Endothelial cell of umbilical vein (primary cell): ENCODE measurements around the gene MEGF10. TPM values are rescaled to one million over a fixed set of nuclear protein-coding genes. Genes with fewer than 3 reads are reported as not detected.

Source experiments
- BruUV-seq: library from RNA; stranded (reverse); fragments of 400-500 nt; replicated peaks from 2 replicates; lab custom pipeline; 2021; lab: Mats Ljungman, UMichigan
- CTCF ChIA-PET: fragments of 300-600, 350-600 bp; sonication (Branson Sonifier 250); formaldehyde crosslinking; loops from one replicate; lab custom pipeline; 2021; ENCODE audit warnings: antibody characterized with exemption, inconsistent platforms; lab: Charles Lee
- POLR2A ChIA-PET: fragments of 300-600, 350-600 bp; sonication (Branson Sonifier 250); formaldehyde crosslinking; loops from one replicate; lab custom pipeline; 2021; ENCODE audit warnings: antibody characterized with exemption, inconsistent platforms; lab: Charles Lee
- DNase-seq: peaks from one replicate; pipeline ENCODE4 v3.0.0-alpha.2; 2011; ENCODE audit warnings: low read depth, low spot score
- FAIRE-seq: peaks from 2 replicates; lab custom pipeline; 2011; peaks lifted over from hg19 to GRCh38; lab: Jason Lieb, UNC
- H2AFZ ChIP-seq: 2 replicates; pipeline ENCODE4 v1.6.0; 2012; ENCODE audit warnings: low read depth, low read length, control low read depth, inconsistent platforms
- H3K27ac ChIP-seq: 2 replicates; pipeline ENCODE4 v1.5.1; 2011; ENCODE audit warnings: low read depth, mild to moderate bottlenecking, control low read depth, low read length, moderate library complexity; ENCODE audit not compliant: insufficient read depth
- H3K27me3 ChIP-seq, 2 experiments: 2 replicates each; pipeline versions ENCODE4 v1.6.0 to v1.6.1; 2011; ENCODE audit warnings: low read length in 2 of 2, mixed read lengths in 1 of 2; ENCODE audit not compliant: control insufficient read depth in 2 of 2, insufficient read depth in 2 of 2
- H3K36me3 ChIP-seq, 2 experiments: 2 replicates in 1 of 2; 3 replicates in 1 of 2; pipeline ENCODE4 v1.5.1; 2011; ENCODE audit warnings: low read length in 2 of 2, mild to moderate bottlenecking in 1 of 2, moderate library complexity in 1 of 2; ENCODE audit not compliant: control insufficient read depth in 2 of 2, insufficient read depth in 2 of 2; ENCODE audit errors: extremely low read depth in 1 of 2
- H3K4me1 ChIP-seq: 3 replicates; pipeline ENCODE4 v1.5.1; 2011; ENCODE audit warnings: mild to moderate bottlenecking, low read length; ENCODE audit not compliant: control insufficient read depth, insufficient read depth; ENCODE audit errors: extremely low read depth
- H3K4me2 ChIP-seq: 2 replicates; pipeline ENCODE4 v1.6.1; 2011; ENCODE audit warnings: low read length, control low read depth, mixed read lengths; ENCODE audit not compliant: insufficient read depth
- H3K4me3 ChIP-seq, 3 experiments: fragments of 200-600 bp in 1 of 3; sonication (generic), shearing (Covaris generic) in 1 of 3; replicated peaks in 1 of 3; 2 replicates each; pipeline ENCODE4 v1.5.1; 2011 to 2016; ENCODE audit warnings: control low read depth in 3 of 3, low read length in 3 of 3, mild to moderate bottlenecking in 2 of 3, inconsistent platforms in 1 of 3, low read depth in 1 of 3, moderate library complexity in 1 of 3; ENCODE audit not compliant: insufficient read depth in 1 of 3
- H3K79me2 ChIP-seq: 2 replicates; pipeline ENCODE4 v1.6.0; 2012; ENCODE audit warnings: low read length, inconsistent platforms; ENCODE audit not compliant: control insufficient read depth, insufficient read depth
- H3K9ac ChIP-seq: replicated peaks from 2 replicates; pipeline ENCODE3; 2011; ENCODE audit warnings: low read length, control low read depth; ENCODE audit not compliant: insufficient read depth; ENCODE audit errors: extremely low read depth
- H3K9me1 ChIP-seq: replicated peaks from 3 replicates; pipeline ENCODE4 v1.6.0; 2011; ENCODE audit warnings: mild to moderate bottlenecking, low read length; ENCODE audit not compliant: control insufficient read depth, insufficient read depth; ENCODE audit errors: extremely low read depth
- H3K9me3 ChIP-seq: replicated peaks from 2 replicates; pipeline ENCODE4 v1.5.1; 2012; ENCODE audit warnings: low read length, inconsistent platforms; ENCODE audit not compliant: control insufficient read depth, insufficient read depth
- H4K20me1 ChIP-seq: replicated peaks from 2 replicates; pipeline ENCODE3; 2011; ENCODE audit warnings: mild to moderate bottlenecking, low read length; ENCODE audit not compliant: control insufficient read depth, insufficient read depth; ENCODE audit errors: extremely low read depth
- EZH2 ChIP-seq: IDR thresholded peaks from 2 replicates; pipeline ENCODE4 v1.6.1; 2012; ENCODE audit warnings: borderline replicate concordance, low read depth, mild to moderate bottlenecking, moderate library complexity, low read length, inconsistent platforms; ENCODE audit not compliant: severe bottlenecking
- FOS ChIP-seq: IDR thresholded peaks from 2 replicates; pipeline ENCODE4 v1.6.1; 2011; ENCODE audit warnings: mild to moderate bottlenecking, low read length, moderate library complexity, borderline replicate concordance; ENCODE audit not compliant: insufficient read depth
- GATA2 ChIP-seq: IDR thresholded peaks from 2 replicates; pipeline ENCODE4 v1.7.0; 2011; ENCODE audit warnings: low read depth, mild to moderate bottlenecking, moderate library complexity, mixed read lengths, low read length; ENCODE audit not compliant: insufficient read length, insufficient read depth
- JUN ChIP-seq: IDR thresholded peaks from 2 replicates; pipeline ENCODE4 v1.6.1; 2011; ENCODE audit warnings: borderline replicate concordance, low read depth; ENCODE audit not compliant: insufficient read length, insufficient read depth
- MYC ChIP-seq: IDR thresholded peaks from one replicate; pipeline ENCODE4 v1.6.1; 2011; ENCODE audit warnings: mild to moderate bottlenecking, low read depth, low read length
- POLR2A ChIP-seq: IDR thresholded peaks from 2 replicates; pipeline ENCODE4 v1.6.1; 2012; ENCODE audit warnings: low read depth, mild to moderate bottlenecking, control low read depth, low read length
- POLR2AphosphoS5 ChIP-seq: IDR thresholded peaks from 2 replicates; pipeline ENCODE4 v1.6.1; 2012; ENCODE audit warnings: low read depth, mild to moderate bottlenecking, control low read depth, low read length, moderate library complexity; ENCODE audit not compliant: insufficient read depth
- dilution Hi-C: fragments of 300-500 bp; cut with MboI; formaldehyde crosslinking; loops from one replicate; pipeline ENCODE4 v1.15.0; 2019; ENCODE audit warnings: low sequenced_read_pairs; ENCODE audit not compliant: extremely low pct_ligation_motif_present
- intact Hi-C: fragments of 100-400 bp; cut with micrococcal nuclease; formaldehyde crosslinking; loops from one replicate; pipeline ENCODE4 v1.10.0; 2022
- polyA plus RNA-seq, 4 experiments: library from polyadenylated mRNA; depleted of rRNA in 3 of 4; stranded (reverse) in 3 of 4; unstranded in 1 of 4; fragments of >200 nt; gene quantifications; 2 replicates each; pipeline versions ENCODE4 v1.2.1 to v1.2.3, GENCODE V29; 2011 to 2012; ENCODE audit warnings: missing spikeins in 1 of 4
- total RNA-seq: library from RNA; stranded (reverse); gene quantifications from 2 replicates; pipeline ENCODE4 v1.2.3, GENCODE V29; 2021
- TF ChIP-seq, protein P1 (sequence below): IDR thresholded peaks from 2 replicates; pipeline ENCODE4 v1.6.1; 2011; ENCODE audit not compliant: insufficient read depth, insufficient read length
- TF ChIP-seq, protein P2 (sequence below), 2 donors: IDR thresholded peaks; 1 replicate in 1 of 2; 2 replicates in 1 of 2; pipeline ENCODE4 v1.5.1; 2011; ENCODE audit warnings: low read length in 2 of 2, mild to moderate bottlenecking in 2 of 2, moderate library complexity in 2 of 2, control low read depth in 1 of 2, inconsistent platforms in 1 of 2, low read depth in 1 of 2; ENCODE audit not compliant: insufficient read depth in 1 of 2; ENCODE audit errors: extremely low read depth in 1 of 2

MEGF10 gene
- total and polyA plus RNA-seq, 2 donors (not counting 3 experiments of a cell fraction or from before 2014, with no cell fraction given), result 0.30 to 1.00 TPM

DNA sequence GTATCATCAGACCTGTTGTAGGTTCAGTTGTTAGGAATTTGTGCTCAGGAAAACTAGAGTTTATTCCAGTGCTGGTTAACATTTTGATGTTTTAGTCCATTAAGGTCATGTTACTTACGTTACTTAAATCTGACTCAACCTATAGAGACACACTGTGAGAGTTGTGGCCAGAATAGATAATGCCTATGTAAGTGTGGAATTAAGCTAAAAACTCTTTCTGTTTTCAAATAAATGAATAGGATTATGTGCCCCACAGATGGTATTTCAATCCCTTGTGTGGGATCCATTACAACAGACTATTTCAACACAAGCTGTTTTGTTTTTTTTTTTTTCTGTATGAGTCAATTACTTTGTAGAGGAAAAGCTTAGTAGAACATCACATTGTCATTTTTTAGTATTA is 68.1 kb downstream of the MEGF10 start:
- Histone ChIP-seq H3K36me3 (no peaks in the 10 kb centered on the region), H3K27ac (no peak overlapping the region), H3K79me2 (no peaks in the 10 kb centered on the region), H3K4me2 (peak overlapping the region; percentile 41), H3K4me3 (no peak overlapping the region), H3K27me3 (peaks cover 0 to 10% of the 10 kb centered on the region in 2 experiments), H3K9ac (no peak overlapping the region), H3K9me1 (no peaks in the 10 kb centered on the region), H3K4me1 (peaks cover 8% of the 10 kb centered on the region), H3K9me3 (no peaks in the 10 kb centered on the region), H2AFZ (no peak overlapping the region), H4K20me1 (no peaks in the 10 kb centered on the region)
- FAIRE-seq (no peak), DNase-seq (no peak)
- BruUV-seq, result no TSS peak
- TF ChIP-seq MYC, result no peak
- TF ChIP-seq FOS, result no peak
- TF ChIP-seq POLR2A, result no peak
- TF ChIP-seq, protein P1, sequence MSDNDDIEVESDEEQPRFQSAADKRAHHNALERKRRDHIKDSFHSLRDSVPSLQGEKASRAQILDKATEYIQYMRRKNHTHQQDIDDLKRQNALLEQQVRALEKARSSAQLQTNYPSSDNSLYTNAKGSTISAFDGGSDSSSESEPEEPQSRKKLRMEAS, result no peak
- intact Hi-C loops, result no loop called here
- ChIA-PET POLR2A (no interaction called here), CTCF (interaction anchor here (0.6 to 0.8 kb wide), 5 partner anchors 16 to 1870 kb away, joined by 3 to 4 read pairs (median 3); no protein-coding TSS in a partner anchor)
- dilution Hi-C loops, result no loop called here

DNA sequence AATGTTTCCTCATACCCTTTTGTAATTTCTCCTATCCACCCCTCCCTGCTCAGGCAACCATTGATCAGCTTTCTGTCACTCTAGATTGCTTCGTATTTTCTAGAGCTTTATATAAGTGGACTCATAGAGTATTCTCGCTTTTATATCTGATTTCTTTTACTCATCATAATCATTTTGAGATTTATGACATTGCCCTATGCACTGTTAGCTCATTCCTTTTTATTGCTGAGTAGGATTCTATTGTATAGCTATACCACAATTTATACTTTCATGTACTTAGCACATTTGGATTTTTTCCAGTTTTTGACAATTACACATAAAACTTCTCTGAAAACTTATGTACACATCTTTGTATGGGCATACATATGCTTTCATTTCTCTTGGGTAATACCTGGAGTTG is 68.9 kb downstream of the MEGF10 start:
- Histone ChIP-seq H3K4me1 (peaks cover 8% of the 10 kb centered on the region), H4K20me1 (no peaks in the 10 kb centered on the region), H3K4me3 (no peak overlapping the region), H3K9me1 (no peaks in the 10 kb centered on the region), H3K27me3 (peaks cover 0 to 8% of the 10 kb centered on the region in 2 experiments), H3K9me3 (no peaks in the 10 kb centered on the region), H2AFZ (no peak overlapping the region), H3K27ac (no peak overlapping the region), H3K4me2 (no peak overlapping the region), H3K36me3 (no peaks in the 10 kb centered on the region), H3K79me2 (no peaks in the 10 kb centered on the region), H3K9ac (no peak overlapping the region)
- no peak for DNase-seq
- dilution Hi-C loops, result no loop called here
- no TSS peak for BruUV-seq
- TF ChIP-seq, protein P1, result no peak
- TF ChIP-seq FOS, result no peak
- TF ChIP-seq POLR2AphosphoS5, result no peak
- TF ChIP-seq EZH2, result no peak
- TF ChIP-seq POLR2A, result no peak
- TF ChIP-seq GATA2, result no peak
- TF ChIP-seq MYC, result no peak
- TF ChIP-seq, protein P2, sequence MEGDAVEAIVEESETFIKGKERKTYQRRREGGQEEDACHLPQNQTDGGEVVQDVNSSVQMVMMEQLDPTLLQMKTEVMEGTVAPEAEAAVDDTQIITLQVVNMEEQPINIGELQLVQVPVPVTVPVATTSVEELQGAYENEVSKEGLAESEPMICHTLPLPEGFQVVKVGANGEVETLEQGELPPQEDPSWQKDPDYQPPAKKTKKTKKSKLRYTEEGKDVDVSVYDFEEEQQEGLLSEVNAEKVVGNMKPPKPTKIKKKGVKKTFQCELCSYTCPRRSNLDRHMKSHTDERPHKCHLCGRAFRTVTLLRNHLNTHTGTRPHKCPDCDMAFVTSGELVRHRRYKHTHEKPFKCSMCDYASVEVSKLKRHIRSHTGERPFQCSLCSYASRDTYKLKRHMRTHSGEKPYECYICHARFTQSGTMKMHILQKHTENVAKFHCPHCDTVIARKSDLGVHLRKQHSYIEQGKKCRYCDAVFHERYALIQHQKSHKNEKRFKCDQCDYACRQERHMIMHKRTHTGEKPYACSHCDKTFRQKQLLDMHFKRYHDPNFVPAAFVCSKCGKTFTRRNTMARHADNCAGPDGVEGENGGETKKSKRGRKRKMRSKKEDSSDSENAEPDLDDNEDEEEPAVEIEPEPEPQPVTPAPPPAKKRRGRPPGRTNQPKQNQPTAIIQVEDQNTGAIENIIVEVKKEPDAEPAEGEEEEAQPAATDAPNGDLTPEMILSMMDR (IDR thresholded peaks at IDR 0.05; ENCODE audit: extremely low read depth in 1 of 2, insufficient read depth in 1 of 2, low read depth in 1 of 2, low read length in 2 of 2), result no peak
- no peak for TF ChIP-seq JUN
- ChIA-PET CTCF (interaction anchor here (0.6 to 0.8 kb wide), 5 partner anchors 15 to 1869 kb away, joined by 3 to 4 read pairs (median 3); no protein-coding TSS in a partner anchor), POLR2A (no interaction called here)
- FAIRE-seq, result no peak
- intact Hi-C loops, result no loop called here
